ENCODE data around the gene RABGAP1. TPM values are rescaled to one million over a fixed set of nuclear protein-coding genes. Genes with fewer than 3 reads are reported as not detected.

The RABGAP1 gene
- total RNA-seq, 4 donors from 2014 or later, result 64.3 to 116 (median 79.5) TPM

GRCh38 chr9:122922713-122923112, 18.1 kb upstream of the RABGAP1 start:
- Histone ChIP-seq H3K36me3 (peaks cover 0 to 34% (median 29%) of the 10 kb centered on the region in 4 donors), H3K27me3 (no peaks in the 10 kb centered on the region), H3K27ac (replicated peaks in 1 of 4) (no peak overlapping the region), H3K4me3 (no peak overlapping the region), H3K9me3 (no peaks in the 10 kb centered on the region), H3K4me1 (peaks cover 0 to 3% (median 0%) of the 10 kb centered on the region in 4 donors)
- intact Hi-C loops (cut with DNase I), result no loop called here
- no peak for DNase-seq (ENCODE audit: extremely low spot score)
- 87% methylated on average over 8 of the region's 8 CpGs for WGBS
- TF ChIP-seq POLR2AphosphoS5 (IDR thresholded peaks at IDR 0.05) (no peak), POLR2A (IDR thresholded peaks at IDR 0.05; ENCODE audit: low read depth) (no peak), CTCF (IDR thresholded peaks at IDR 0.05) (no peak), EP300 (IDR thresholded peaks at IDR 0.05) (no peak)

DNA sequence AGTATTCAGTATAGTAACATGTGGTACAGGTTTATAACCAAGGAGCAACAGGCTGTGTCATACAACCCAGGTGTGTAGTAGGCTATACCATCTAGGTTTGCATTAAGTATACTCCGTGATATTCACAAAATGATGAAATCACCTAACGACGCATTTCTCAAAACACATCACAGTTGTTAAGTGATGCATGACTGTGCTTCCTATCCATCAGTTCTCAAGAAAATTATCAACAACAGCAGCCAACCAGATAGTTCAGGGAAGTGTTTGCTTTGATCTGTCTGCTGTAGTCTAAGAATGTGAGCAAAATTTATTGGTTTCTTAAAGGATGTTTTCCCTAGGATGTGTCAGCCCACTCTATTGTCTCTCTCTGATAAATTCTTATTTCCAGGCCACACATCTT, 16.9 kb upstream of the RABGAP1 start:
- H3K27me3 ChIP-seq, result no peaks in the 10 kb centered on the region
- intact Hi-C loops (cut with DNase I), result no loop called here
- H3K27ac ChIP-seq (replicated peaks in 1 of 4), result no peak overlapping the region
- H3K4me1 ChIP-seq, result peaks cover 0 to 5% (median 2%) of the 10 kb centered on the region in 4 donors
- TF ChIP-seq CTCF (IDR thresholded peaks at IDR 0.05) (no peak), EP300 (IDR thresholded peaks at IDR 0.05) (no peak), POLR2A (IDR thresholded peaks at IDR 0.05; ENCODE audit: low read depth) (no peak), POLR2AphosphoS5 (IDR thresholded peaks at IDR 0.05) (no peak)
- peaks cover 0 to 36% (median 22%) of the 10 kb centered on the region in 4 donors for H3K36me3 ChIP-seq
- no peak for DNase-seq (ENCODE audit: extremely low spot score)
- H3K9me3 ChIP-seq, result no peaks in the 10 kb centered on the region
- 92% methylated on average over 3 of the region's 3 CpGs for whole genome bisulfite sequencing
- H3K4me3 ChIP-seq, result no peak overlapping the region

DNA sequence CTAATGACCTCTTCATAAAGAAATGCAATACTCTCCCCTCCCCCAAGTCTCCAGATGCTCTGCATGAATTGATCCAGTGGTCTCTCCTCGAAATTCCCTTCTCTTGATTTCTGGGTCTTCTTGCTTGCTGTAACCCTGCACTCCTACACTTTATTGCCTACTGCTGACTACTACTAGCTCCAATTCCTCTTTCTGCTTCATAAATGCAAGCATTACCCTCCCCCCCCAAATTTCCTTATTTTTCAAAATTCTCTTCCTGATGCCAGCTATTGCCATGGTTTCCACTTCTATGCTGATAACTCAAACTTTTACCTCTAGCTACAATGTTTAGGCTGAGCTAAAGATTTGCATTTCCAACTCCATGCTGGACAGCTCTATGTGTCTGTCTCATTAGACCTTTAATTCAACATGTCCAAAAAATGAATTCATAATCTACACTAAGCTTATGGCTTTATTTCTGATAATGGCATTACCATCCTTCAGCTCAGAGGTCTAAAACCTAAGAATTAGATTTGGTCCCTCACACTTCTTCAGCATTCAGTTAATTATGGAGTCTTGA, 10.9 kb upstream of the RABGAP1 start:
- intact Hi-C loops (cut with DNase I), result no loop called here
- no peak for TF ChIP-seq CTCF (IDR thresholded peaks at IDR 0.05)
- no peak for TF ChIP-seq POLR2A (IDR thresholded peaks at IDR 0.05; ENCODE audit: low read depth)
- TF ChIP-seq EP300 (IDR thresholded peaks at IDR 0.05), result no peak
- no peak for TF ChIP-seq POLR2AphosphoS5 (IDR thresholded peaks at IDR 0.05)
- Histone ChIP-seq H3K27me3 (no peaks in the 10 kb centered on the region), H3K4me3 (peak overlapping the region in 1 of 4 donors; percentile 78), H3K36me3 (peaks cover 0 to 10% (median 1%) of the 10 kb centered on the region in 4 donors), H3K27ac (replicated peaks in 1 of 4) (no peak overlapping the region), H3K9me3 (no peaks in the 10 kb centered on the region), H3K4me1 (peaks cover 28 to 53% (median 38%) of the 10 kb centered on the region in 4 donors)
- no peak for DNase-seq (ENCODE audit: extremely low spot score)
- 81% methylated on average over 1 of the region's 1 CpG for WGBS

DNA sequence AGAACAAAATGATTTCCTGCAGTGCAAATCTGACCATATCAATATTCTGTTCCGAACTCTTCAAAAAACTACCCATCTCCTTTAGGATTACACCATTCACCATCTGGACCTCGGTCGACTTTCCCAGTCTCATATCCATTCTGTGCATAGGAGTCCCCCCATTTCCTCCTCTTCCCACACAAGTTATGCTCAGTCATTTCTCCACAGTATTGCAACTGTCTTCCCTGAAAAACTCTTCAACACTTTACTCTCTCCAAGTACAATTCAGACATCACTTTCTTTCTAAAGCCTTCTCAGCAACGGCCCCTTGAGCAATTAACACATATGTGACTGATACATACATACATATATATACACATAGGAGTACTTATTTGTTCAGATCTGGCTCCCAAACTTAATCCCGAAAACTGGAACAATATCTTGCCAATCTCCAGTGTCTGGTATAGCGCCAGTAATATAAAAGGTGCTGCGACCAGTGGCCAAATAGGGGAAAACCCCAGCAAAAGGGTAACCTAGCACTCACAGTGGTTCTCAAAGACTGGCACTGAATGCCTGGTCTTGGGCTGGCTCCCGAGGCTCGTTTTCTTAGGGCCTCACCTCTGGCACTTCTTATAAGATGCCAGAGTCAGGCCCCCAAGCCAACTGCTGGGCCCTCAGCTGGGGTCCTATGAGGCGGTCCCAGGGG, 10.1 kb upstream of the RABGAP1 start:
- 27% methylated on average over 10 of the region's 10 CpGs for WGBS
- Histone ChIP-seq H3K9me3 (no peaks in the 10 kb centered on the region), H3K27me3 (no peaks in the 10 kb centered on the region), H3K4me1 (peaks cover 28 to 53% (median 38%) of the 10 kb centered on the region in 4 donors), H3K27ac (replicated peaks in 1 of 4) (peak overlapping the region; percentile 83 to 87 (median 86)), H3K36me3 (peaks cover 0 to 14% (median 0%) of the 10 kb centered on the region in 4 donors), H3K4me3 (peak overlapping the region; percentile 78 to 89 (median 88))
- intact Hi-C loops (cut with DNase I), result no loop called here
- no peak for TF ChIP-seq EP300 (IDR thresholded peaks at IDR 0.05)
- no peak for TF ChIP-seq POLR2AphosphoS5 (IDR thresholded peaks at IDR 0.05)
- no peak for TF ChIP-seq POLR2A (IDR thresholded peaks at IDR 0.05; ENCODE audit: low read depth)
- no peak for TF ChIP-seq CTCF (IDR thresholded peaks at IDR 0.05)
- no peak for DNase-seq (ENCODE audit: extremely low spot score)

Measured in esophagus muscularis mucosa (tissue), 4 donors.